Measurements from ENCODE around the gene TBC1D14.
"Not testable (repeated sequence)": the region's sequence is repeated elsewhere in the genome, so short reads cannot be mapped to it uniquely, and the experiment has no call there.

Gene TBC1D14

GRCh38 chr4:7063362-7063761, 153.7 kb downstream of the TBC1D14 start:
- intact Hi-C loops (cut with DNase I): loop anchor here (10.0 kb wide), 1 partner anchor 279 kb away; the partner anchor contains the start of gene KIAA0232
- no peak for DNase-seq

- no peak for DNase-seq
- intact Hi-C loops (cut with DNase I): loop anchor here (10.0 kb wide), 1 partner anchor 281 kb away; the partner anchor contains the start of gene KIAA0232
Measured at GRCh38 chr4:7066006-7066405, 156.4 kb downstream of the TBC1D14 start.

- intact Hi-C loops (cut with DNase I): loop anchor here (10.0 kb wide), 1 partner anchor 282 kb away; the partner anchor contains the start of gene KIAA0232
- DNase-seq: no peak
Measured at GRCh38 chr4:7066493-7066892, 156.9 kb downstream of the TBC1D14 start.

GRCh38 chr4:7067126-7067451, 157.5 kb downstream of the TBC1D14 start:
- intact Hi-C loops (cut with DNase I): loop anchor here (10.0 kb wide), 1 partner anchor 282 kb away; the partner anchor contains the start of gene KIAA0232
- DNase-seq: no peak

GRCh38 chr4:7067452-7068278, 158.0 kb downstream of the TBC1D14 start, which contains the start of gene GRPEL1:
Gene GRPEL1, minus strand, starts transcription at chr4:7068064. Its CDS starts 32 bp downstream, at chr4:7068032.
- peak; percentile 98 to 100 (median 99) for DNase-seq
- intact Hi-C loops (cut with DNase I): loop anchor here (1.0 to 10.0 kb wide), 3 partner anchors 24 to 283 kb away; partner anchors contain the start of genes KIAA0232, TADA2B and TBC1D14

GRCh38 chr4:7068279-7068842, 158.7 kb downstream of the TBC1D14 start:
- intact Hi-C loops (cut with DNase I): loop anchor here (1.0 to 10.0 kb wide), 3 partner anchors 25 to 284 kb away; partner anchors contain the start of genes KIAA0232, TADA2B and TBC1D14

GRCh38 chr4:7068883-7069282, 159.3 kb downstream of the TBC1D14 start:
- intact Hi-C loops (cut with DNase I): loop anchor here (1.0 to 10.0 kb wide), 3 partner anchors 26 to 284 kb away; partner anchors contain the start of genes KIAA0232, TADA2B and TBC1D14
- DNase-seq: no peak

More at GRCh38 chr4:7068279-7068842, 158.7 kb downstream of the TBC1D14 start:
- DNase-seq: no peak

- DNase-seq: peak; percentile 68 to 97 (median 83)
- intact Hi-C loops (cut with DNase I): loop anchor here (1.0 kb wide), 1 partner anchor 351 kb away; no protein-coding TSS in a partner anchor
Measured at GRCh38 chr4:7070729-7071511, 161.3 kb downstream of the TBC1D14 start.

GRCh38 chr4:7073059-7073458, 163.4 kb downstream of the TBC1D14 start:
- DNase-seq: peak in 1 of 10 donors; percentile 70
- intact Hi-C loops (cut with DNase I): no loop called here

- intact Hi-C loops (cut with DNase I): no loop called here
- DNase-seq: peak in 4 of 10 donors; percentile 28 to 64 (median 49)
Measured at GRCh38 chr4:7073526-7074390, 164.1 kb downstream of the TBC1D14 start.

GRCh38 chr4:7074426-7074825, 164.8 kb downstream of the TBC1D14 start:
- DNase-seq: no peak
- intact Hi-C loops (cut with DNase I): no loop called here

GRCh38 chr4:7075962-7076695, 166.5 kb downstream of the TBC1D14 start:
- intact Hi-C loops (cut with DNase I): no loop called here

GRCh38 chr4:7076696-7077082, 167.1 kb downstream of the TBC1D14 start:
- no peak for DNase-seq
- intact Hi-C loops (cut with DNase I): no loop called here

More at GRCh38 chr4:7075962-7076695, 166.5 kb downstream of the TBC1D14 start:
- no peak for DNase-seq

GRCh38 chr4:7077371-7077770, 167.7 kb downstream of the TBC1D14 start:
- intact Hi-C loops (cut with DNase I): no loop called here
- DNase-seq: no peak

- intact Hi-C loops (cut with DNase I): no loop called here
- no peak for DNase-seq
Measured at GRCh38 chr4:7078025-7078424, 168.4 kb downstream of the TBC1D14 start.

- DNase-seq; intact Hi-C loops (cut with DNase I): not testable (repeated sequence)
Measured at GRCh38 chr4:7079483-7079882, 169.9 kb downstream of the TBC1D14 start.

GRCh38 chr4:7079909-7080308, 170.3 kb downstream of the TBC1D14 start:
- DNase-seq; intact Hi-C loops (cut with DNase I): not testable (repeated sequence)

Measured in posterior cingulate gyrus (tissue), 11 donors.